H9 (cell line): ENCODE data around the gene STAMBPL1. TPM values are rescaled to one million over a fixed set of nuclear protein-coding genes. Genes with fewer than 3 reads are reported as not detected.

Experiments used
- DNase-seq: peaks from one replicate; pipeline ENCODE4 v3.0.0-alpha.2; 2017
- H2AFZ ChIP-seq: one replicate; pipeline ENCODE4 v1.6.1; 2013; ENCODE audit warnings: mild to moderate bottlenecking, low read length, control low read depth, moderate library complexity
- H2AK5ac ChIP-seq: 2 replicates; pipeline ENCODE4 v1.6.1; 2013; ENCODE audit warnings: low read length, control low read depth, mixed read lengths; ENCODE audit not compliant: insufficient read length
- H2BK120ac ChIP-seq: one replicate; pipeline ENCODE4 v1.6.1; 2013; ENCODE audit warnings: low read depth, mild to moderate bottlenecking, low read length, control low read depth, inconsistent platforms; ENCODE audit not compliant: poor library complexity, severe bottlenecking
- H2BK12ac ChIP-seq: 2 replicates; pipeline ENCODE4 v1.6.1; 2013; ENCODE audit warnings: low read length, control low read depth, mixed read lengths, low read depth; ENCODE audit not compliant: insufficient read length
- H2BK15ac ChIP-seq: 2 replicates; pipeline ENCODE4 v1.6.1; 2013; ENCODE audit warnings: low read depth, low read length, control low read depth
- H2BK20ac ChIP-seq: one replicate; pipeline ENCODE4 v1.6.1; 2013; ENCODE audit warnings: low read depth, mild to moderate bottlenecking, low read length, control low read depth, inconsistent platforms; ENCODE audit not compliant: poor library complexity, severe bottlenecking
- H2BK5ac ChIP-seq: 2 replicates; pipeline ENCODE4 v1.6.1; 2013; ENCODE audit warnings: low read length, control low read depth, mixed read lengths; ENCODE audit not compliant: insufficient read length
- H3K14ac ChIP-seq: 2 replicates; pipeline ENCODE4 v1.6.1; 2013; ENCODE audit warnings: low read length, control low read depth; ENCODE audit not compliant: insufficient read depth
- H3K18ac ChIP-seq: 2 replicates; pipeline ENCODE4 v1.6.1; 2013; ENCODE audit warnings: low read depth, mild to moderate bottlenecking, mixed read lengths, low read length, control low read depth; ENCODE audit not compliant: insufficient read length
- H3K23ac ChIP-seq: 2 replicates; pipeline ENCODE4 v1.6.1; 2013; ENCODE audit warnings: low read length, control low read depth, mixed read lengths, low read depth; ENCODE audit not compliant: insufficient read length
- H3K23me2 ChIP-seq: 2 replicates; pipeline ENCODE4 v1.6.1; 2013; ENCODE audit warnings: low read depth, mild to moderate bottlenecking, mixed read lengths, low read length, control low read depth; ENCODE audit not compliant: insufficient read length, poor library complexity, severe bottlenecking
- H3K27ac ChIP-seq: 2 replicates; pipeline ENCODE4 v1.5.1; 2013; ENCODE audit warnings: low read length, control low read depth, mixed read lengths, low read depth; ENCODE audit not compliant: insufficient read length
- H3K27me3 ChIP-seq: 2 replicates; pipeline ENCODE4 v1.6.1; 2013; ENCODE audit warnings: low read length, control low read depth, inconsistent platforms; ENCODE audit not compliant: insufficient read depth
- H3K4ac ChIP-seq: 2 replicates; pipeline ENCODE4 v1.6.1; 2013; ENCODE audit warnings: low read depth, mild to moderate bottlenecking, control low read depth, inconsistent platforms, low read length, moderate library complexity
- H3K4me1 ChIP-seq: 2 replicates; pipeline ENCODE4 v1.6.1; 2013; ENCODE audit warnings: low read length, control low read depth, inconsistent platforms; ENCODE audit not compliant: insufficient read depth
- H3K4me2 ChIP-seq: 2 replicates; pipeline ENCODE4 v1.6.1; 2013; ENCODE audit warnings: low read length, control low read depth, mixed read lengths; ENCODE audit not compliant: insufficient read length, insufficient read depth
- H3K56ac ChIP-seq: 2 replicates; pipeline ENCODE4 v1.6.1; 2013; ENCODE audit warnings: low read depth, mild to moderate bottlenecking, mixed read lengths, low read length, control low read depth; ENCODE audit not compliant: insufficient read length
- H3K79me1 ChIP-seq: 2 replicates; pipeline ENCODE4 v1.6.1; 2013; ENCODE audit warnings: low read depth, mild to moderate bottlenecking, moderate library complexity, low read length, control low read depth, inconsistent platforms; ENCODE audit not compliant: insufficient read depth, poor library complexity, severe bottlenecking
- H3K79me2 ChIP-seq: 2 replicates; pipeline ENCODE4 v1.6.1; 2013; ENCODE audit warnings: low read length, control low read depth, inconsistent platforms; ENCODE audit not compliant: insufficient read depth
- H3K9ac ChIP-seq: 2 replicates; pipeline ENCODE4 v1.6.1; 2013; ENCODE audit warnings: low read length, control low read depth, mixed read lengths; ENCODE audit not compliant: insufficient read length; ENCODE audit errors: extremely low read depth
- H3K9me3 ChIP-seq: one replicate; pipeline ENCODE4 v1.6.1; 2013; ENCODE audit warnings: low read depth, low read length, inconsistent platforms; ENCODE audit not compliant: control insufficient read depth
- H3T11ph ChIP-seq: one replicate; pipeline ENCODE4 v1.6.1; 2013; ENCODE audit warnings: mild to moderate bottlenecking, low read length, control low read depth, inconsistent platforms
- H4K20me1 ChIP-seq: one replicate; pipeline ENCODE4 v1.6.1; 2013; ENCODE audit not compliant: control insufficient read depth, insufficient read length, insufficient read depth
- H4K5ac ChIP-seq: 2 replicates; pipeline ENCODE4 v1.6.1; 2013; ENCODE audit warnings: low read depth, mild to moderate bottlenecking, mixed read lengths, low read length, control low read depth; ENCODE audit not compliant: insufficient read length
- H4K8ac ChIP-seq: replicated peaks from 2 replicates; pipeline ENCODE4 v1.6.1; 2013; ENCODE audit warnings: low read length, control low read depth, mixed read lengths, low read depth; ENCODE audit not compliant: insufficient read length
- H4K91ac ChIP-seq: 2 replicates; pipeline ENCODE4 v1.6.1; 2013; ENCODE audit warnings: low read depth, mild to moderate bottlenecking, moderate library complexity, mixed read lengths, low read length, control low read depth; ENCODE audit not compliant: insufficient read length
- H3K27ac Mint-ChIP-seq, 3 experiments: 2 replicates in 2 of 3; 3 replicates in 1 of 3; pipeline ENCODE4 v1.8.0; 2020 to 2021; ENCODE audit warnings: mixed read lengths in 3 of 3, mild to moderate bottlenecking in 1 of 3, moderate library complexity in 1 of 3
- H3K27me3 Mint-ChIP-seq: 2 replicates; pipeline ENCODE4 v1.8.0; 2021; ENCODE audit warnings: low read depth, mild to moderate bottlenecking, moderate library complexity, mixed read lengths
- H3K36me3 Mint-ChIP-seq, 3 experiments: 2 replicates in 2 of 3; 3 replicates in 1 of 3; pipeline ENCODE4 v1.8.0; 2020 to 2021; ENCODE audit warnings: low read depth in 3 of 3, mixed read lengths in 3 of 3; ENCODE audit not compliant: insufficient read depth in 1 of 3
- H3K4me1 Mint-ChIP-seq, 2 experiments: 2 replicates each; pipeline ENCODE4 v1.8.0; 2020; ENCODE audit warnings: mixed read lengths in 2 of 2
- H3K4me3 Mint-ChIP-seq, 2 experiments: 2 replicates in 1 of 2; 3 replicates in 1 of 2; pipeline ENCODE4 v1.8.0; 2020 to 2021; ENCODE audit warnings: mild to moderate bottlenecking in 2 of 2, mixed read lengths in 2 of 2, moderate library complexity in 1 of 2
- H3K9me3 Mint-ChIP-seq, 2 experiments: 2 replicates in 1 of 2; 3 replicates in 1 of 2; pipeline ENCODE4 v1.8.0; 2020; ENCODE audit warnings: mild to moderate bottlenecking in 2 of 2, mixed read lengths in 2 of 2, moderate library complexity in 1 of 2
- total RNA-seq: library from RNA; stranded (reverse); gene quantifications from 2 replicates; pipeline ENCODE4 v1.2.1, GENCODE V29; 2021
- TF ChIP-seq, protein P1 (sequence below): fragments of 200-600 bp; sonication (generic); conservative IDR thresholded peaks from 3 replicates; pipeline ENCODE4 v1.8.0; 2021; ENCODE audit warnings: antibody characterized with exemption, mild to moderate bottlenecking

STAMBPL1 gene
- total RNA-seq, 1 experiment from 2014 or later = 3.2 TPM

DNA sequence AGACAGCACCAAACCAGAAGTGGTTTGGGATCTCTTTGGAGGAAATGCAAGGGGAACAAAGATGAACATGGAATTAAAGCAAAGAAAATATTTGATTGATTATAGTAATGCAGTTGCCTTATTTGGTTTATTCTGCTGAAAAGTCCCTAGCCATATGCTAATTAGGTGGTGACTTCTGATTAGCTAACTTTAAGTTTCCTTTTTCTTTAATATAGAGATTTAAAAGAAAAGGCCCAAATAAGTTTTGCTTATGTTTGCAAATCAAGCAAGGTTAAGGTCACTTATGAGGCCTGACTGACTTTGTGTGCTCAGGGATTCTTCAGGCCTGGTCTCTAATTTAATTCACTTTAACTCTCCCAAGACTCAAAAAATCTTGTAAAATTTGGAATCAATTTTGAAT, 22.2 kb upstream of the STAMBPL1 start:
- Histone ChIP-seq H3K79me2 (no peaks in the 10 kb centered on the region), H2AK5ac (no peak overlapping the region), H3K4ac (no peak overlapping the region), H3T11ph (no peak overlapping the region), H3K9ac (no peak overlapping the region), H3K27ac (no peak overlapping the region), H3K4me2 (no peak overlapping the region), H2BK5ac (no peak overlapping the region), H3K23ac (no peak overlapping the region), H3K9me3 (no peaks in the 10 kb centered on the region), H3K27me3 (no peaks in the 10 kb centered on the region), H3K18ac (no peak overlapping the region), H4K8ac (no peak overlapping the region), H2AFZ (no peak overlapping the region), H2BK12ac (no peak overlapping the region), H3K56ac (no peak overlapping the region), H3K23me2 (no peaks in the 10 kb centered on the region), H2BK20ac (no peak overlapping the region), H3K79me1 (no peaks in the 10 kb centered on the region), H4K91ac (no peak overlapping the region), H3K14ac (no peak overlapping the region), H3K4me1 (no peaks in the 10 kb centered on the region; the same call in 1 of the 2 replicates), H2BK120ac (no peak overlapping the region), H2BK15ac (no peak overlapping the region), H4K20me1 (no peaks in the 10 kb centered on the region), H4K5ac (no peak overlapping the region)
- Mint-ChIP-seq H3K4me1 (peaks cover 7 to 8% of the 10 kb centered on the region in 2 experiments), H3K36me3 (no peaks in the 10 kb centered on the region), H3K4me3 (no peak overlapping the region), H3K27ac (no peak overlapping the region), H3K27me3 (peaks cover 2% of the 10 kb centered on the region; the same call in 1 of the 2 replicates), H3K9me3 (no peaks in the 10 kb centered on the region; a peak in 1 of 5 replicates)
- DNase-seq = no peak
- TF ChIP-seq, protein P1, sequence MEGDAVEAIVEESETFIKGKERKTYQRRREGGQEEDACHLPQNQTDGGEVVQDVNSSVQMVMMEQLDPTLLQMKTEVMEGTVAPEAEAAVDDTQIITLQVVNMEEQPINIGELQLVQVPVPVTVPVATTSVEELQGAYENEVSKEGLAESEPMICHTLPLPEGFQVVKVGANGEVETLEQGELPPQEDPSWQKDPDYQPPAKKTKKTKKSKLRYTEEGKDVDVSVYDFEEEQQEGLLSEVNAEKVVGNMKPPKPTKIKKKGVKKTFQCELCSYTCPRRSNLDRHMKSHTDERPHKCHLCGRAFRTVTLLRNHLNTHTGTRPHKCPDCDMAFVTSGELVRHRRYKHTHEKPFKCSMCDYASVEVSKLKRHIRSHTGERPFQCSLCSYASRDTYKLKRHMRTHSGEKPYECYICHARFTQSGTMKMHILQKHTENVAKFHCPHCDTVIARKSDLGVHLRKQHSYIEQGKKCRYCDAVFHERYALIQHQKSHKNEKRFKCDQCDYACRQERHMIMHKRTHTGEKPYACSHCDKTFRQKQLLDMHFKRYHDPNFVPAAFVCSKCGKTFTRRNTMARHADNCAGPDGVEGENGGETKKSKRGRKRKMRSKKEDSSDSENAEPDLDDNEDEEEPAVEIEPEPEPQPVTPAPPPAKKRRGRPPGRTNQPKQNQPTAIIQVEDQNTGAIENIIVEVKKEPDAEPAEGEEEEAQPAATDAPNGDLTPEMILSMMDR = no peak
